Glomerular visceral epithelial cell (primary cell): Measurements from ENCODE around the gene CYP27A1.
"Not testable (repeated sequence)": the region's sequence is repeated elsewhere in the genome, so short reads cannot be mapped to it uniquely, and the experiment has no call there.

Experiments used
- DNase-seq: peaks from one replicate; pipeline ENCODE4 v3.0.0-alpha.2; 2016; ENCODE audit errors: extremely low spot score

Gene CYP27A1

GRCh38 chr2:218831378-218831990, 49.5 kb downstream of the CYP27A1 start, which contains the start of gene PRKAG3:
Gene PRKAG3, minus strand, starts transcription at chr2:218831803.
- no peak for DNase-seq

GRCh38 chr2:218832081-218832480, 50.1 kb downstream of the CYP27A1 start:
- no peak for DNase-seq

GRCh38 chr2:218832520-218832919, 50.6 kb downstream of the CYP27A1 start:
- DNase-seq: peak; percentile 60

GRCh38 chr2:218833023-218833609, 51.2 kb downstream of the CYP27A1 start:
- DNase-seq: no peak

GRCh38 chr2:218834685-218835084, 52.7 kb downstream of the CYP27A1 start:
- no peak for DNase-seq

- no peak for DNase-seq
Observed at GRCh38 chr2:218837495-218837894, 55.5 kb downstream of the CYP27A1 start.

GRCh38 chr2:218839430-218839829, 57.5 kb downstream of the CYP27A1 start:
- no peak for DNase-seq

- no peak for DNase-seq
Observed at GRCh38 chr2:218839888-218840287, 57.9 kb downstream of the CYP27A1 start.

GRCh38 chr2:218844334-218844733, 62.4 kb downstream of the CYP27A1 start:
- DNase-seq: not testable (repeated sequence)

- DNase-seq: not testable (repeated sequence)
Observed at GRCh38 chr2:218846963-218847362, 65.0 kb downstream of the CYP27A1 start.

- DNase-seq: peak; percentile 52
Observed at GRCh38 chr2:218849721-218850120, 67.8 kb downstream of the CYP27A1 start.

- no peak for DNase-seq
Observed at GRCh38 chr2:218850796-218851195, 68.8 kb downstream of the CYP27A1 start.

GRCh38 chr2:218851286-218851685, 69.3 kb downstream of the CYP27A1 start:
- no peak for DNase-seq

GRCh38 chr2:218852911-218853667, 71.1 kb downstream of the CYP27A1 start:
- peak; percentile 67 for DNase-seq

GRCh38 chr2:218853766-218854165, 71.8 kb downstream of the CYP27A1 start:
- DNase-seq: peak; percentile 59

GRCh38 chr2:218854860-218855259, 72.9 kb downstream of the CYP27A1 start:
- DNase-seq: no peak

- DNase-seq: no peak
Observed at GRCh38 chr2:218855305-218856166, 73.6 kb downstream of the CYP27A1 start.

- no peak for DNase-seq
Observed at GRCh38 chr2:218856167-218856895, 74.4 kb downstream of the CYP27A1 start.

GRCh38 chr2:218856896-218857243, 74.9 kb downstream of the CYP27A1 start:
- no peak for DNase-seq

- DNase-seq: no peak
Observed at GRCh38 chr2:218857371-218858137, 75.6 kb downstream of the CYP27A1 start.

GRCh38 chr2:218858138-218858445, 76.1 kb downstream of the CYP27A1 start:
- DNase-seq: no peak
